ENCODE results near the gene ITPR3.

ITPR3 gene

DNA sequence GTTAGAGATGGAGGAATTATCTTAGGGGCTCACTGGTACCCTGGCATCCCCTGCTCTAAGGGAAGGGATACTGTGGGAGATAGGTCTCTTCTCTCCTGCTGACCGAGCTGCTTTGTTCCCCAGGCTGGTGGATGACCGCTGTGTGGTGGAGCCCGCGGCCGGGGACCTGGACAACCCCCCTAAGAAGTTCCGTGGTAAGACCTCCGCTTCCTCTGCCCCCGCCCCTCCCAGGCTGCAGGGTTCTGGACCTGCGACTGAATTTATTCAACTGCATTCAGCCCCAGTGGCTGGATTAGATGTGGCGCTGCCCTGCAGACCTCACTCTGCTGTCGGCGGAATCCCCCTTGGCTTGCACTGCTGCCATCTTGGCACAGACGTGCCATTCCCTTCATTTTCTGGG, 19.2 kb downstream of the ITPR3 start:
- no peak overlapping the region for H3K9ac ChIP-seq
- TF ChIP-seq Cebpa-rat (IDR thresholded peaks at IDR 0.05) = no peak
- H3K4me3 ChIP-seq = no peak overlapping the region
- H3K9me3 ChIP-seq (replicated peaks in 1 of 11) = no peaks in the 10 kb centered on the region
- peaks cover 0 to 62% (median 11%) of the 10 kb centered on the region in 11 experiments; a peak in 13 of 22 replicates for H4K20me1 ChIP-seq
- no peak overlapping the region for H3K4me2 ChIP-seq
- H3K36me3 ChIP-seq = peaks cover 0 to 39% (median 21%) of the 10 kb centered on the region in 11 experiments; a peak in 15 of 22 replicates
- H3K27ac ChIP-seq = no peak overlapping the region
- peaks cover 0 to 27% (median 14%) of the 10 kb centered on the region in 10 experiments; a peak in 14 of 20 replicates for H3K4me1 ChIP-seq
- H3K27me3 ChIP-seq = no peaks in the 10 kb centered on the region

DNA sequence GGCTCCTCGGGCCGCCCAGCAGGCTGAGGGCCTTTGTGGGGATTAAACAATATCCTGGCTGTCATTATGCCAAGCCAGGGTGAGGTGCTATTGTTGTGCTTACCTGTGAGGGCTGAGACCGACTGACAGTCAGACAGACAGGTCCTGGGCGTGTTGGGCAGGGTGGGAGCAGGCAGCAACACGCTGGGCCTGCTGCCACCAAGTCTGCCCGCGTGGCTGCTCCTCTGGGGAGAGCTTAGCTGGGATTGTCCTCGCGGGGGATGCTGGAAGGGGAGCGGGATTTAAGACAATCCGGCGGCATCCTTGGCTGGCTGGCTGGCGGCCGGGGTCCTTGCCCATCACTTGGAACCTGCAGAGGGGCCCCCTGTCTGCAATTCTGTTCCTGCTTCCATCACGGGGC, 20.0 kb downstream of the ITPR3 start:
- no peak overlapping the region for H3K9ac ChIP-seq
- no peak overlapping the region for H3K4me2 ChIP-seq
- no peaks in the 10 kb centered on the region for H3K27me3 ChIP-seq
- H3K4me1 ChIP-seq = peaks cover 0 to 27% (median 14%) of the 10 kb centered on the region in 10 experiments; a peak in 14 of 20 replicates
- peaks cover 0 to 45% (median 21%) of the 10 kb centered on the region in 11 experiments; a peak in 15 of 22 replicates for H3K36me3 ChIP-seq
- no peak overlapping the region for H3K4me3 ChIP-seq
- peaks cover 0 to 57% (median 8%) of the 10 kb centered on the region in 11 experiments; a peak in 11 of 22 replicates for H4K20me1 ChIP-seq
- H3K9me3 ChIP-seq (replicated peaks in 1 of 11) = no peaks in the 10 kb centered on the region
- TF ChIP-seq Cebpa-rat (IDR thresholded peaks at IDR 0.05) = no peak
- H3K27ac ChIP-seq = no peak overlapping the region

DNA sequence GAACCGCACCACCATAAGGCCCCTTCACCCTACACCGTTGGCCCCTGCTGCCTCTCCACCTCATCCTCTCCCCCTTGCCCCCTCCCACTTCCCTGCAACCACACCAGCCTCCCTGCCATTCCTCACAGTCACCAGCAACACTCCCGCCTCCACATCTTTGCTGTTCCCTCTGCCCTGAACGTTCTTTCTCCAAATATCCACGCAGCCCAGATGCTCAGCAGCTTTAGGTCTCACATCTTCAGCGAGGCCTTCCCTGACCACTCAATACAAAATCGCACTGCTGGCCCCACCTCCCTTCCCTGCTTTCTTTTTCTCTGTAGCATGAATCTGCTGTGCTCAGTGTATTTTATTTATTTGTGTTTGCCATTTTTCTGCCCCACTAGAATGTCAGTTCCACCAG, 20.5 kb downstream of the ITPR3 start:
- peaks cover 0 to 53% (median 5%) of the 10 kb centered on the region in 11 experiments; a peak in 11 of 22 replicates for H4K20me1 ChIP-seq
- no peak overlapping the region for H3K9ac ChIP-seq
- H3K27me3 ChIP-seq = no peaks in the 10 kb centered on the region
- no peaks in the 10 kb centered on the region for H3K9me3 ChIP-seq (replicated peaks in 1 of 11)
- no peak overlapping the region for H3K4me3 ChIP-seq
- peaks cover 0 to 45% (median 21%) of the 10 kb centered on the region in 11 experiments; a peak in 15 of 22 replicates for H3K36me3 ChIP-seq
- no peak for TF ChIP-seq Cebpa-rat (IDR thresholded peaks at IDR 0.05)
- no peak overlapping the region for H3K27ac ChIP-seq
- peaks cover 0 to 24% (median 13%) of the 10 kb centered on the region in 10 experiments; a peak in 14 of 20 replicates for H3K4me1 ChIP-seq
- H3K4me2 ChIP-seq = no peak overlapping the region

DNA sequence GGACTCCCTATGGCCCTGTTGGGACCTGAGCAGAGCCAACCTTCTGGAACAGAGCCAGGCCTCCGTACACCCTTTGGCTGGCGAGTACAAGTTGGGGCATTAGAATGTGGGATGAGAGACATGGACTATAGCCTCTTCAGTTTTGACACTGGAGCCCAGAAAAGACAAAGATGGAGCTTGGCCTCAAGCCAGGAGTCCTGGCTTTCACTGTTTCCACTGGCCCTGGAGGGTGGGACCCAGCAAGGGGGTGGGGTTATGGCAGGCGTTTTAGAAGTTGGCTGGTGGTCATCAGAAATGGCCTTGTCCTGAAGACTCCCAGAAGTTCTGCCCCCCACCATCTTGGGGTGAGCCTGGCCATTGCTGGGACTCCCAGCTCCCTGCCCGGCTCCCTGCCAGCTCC, 21.8 kb downstream of the ITPR3 start:
- Histone ChIP-seq H3K36me3 (peaks cover 0 to 55% (median 29%) of the 10 kb centered on the region in 11 experiments; a peak in 16 of 22 replicates), H3K9ac (no peak overlapping the region), H4K20me1 (peaks cover 0 to 40% (median 6%) of the 10 kb centered on the region in 11 experiments; a peak in 9 of 22 replicates), H3K4me3 (no peak overlapping the region), H3K27me3 (no peaks in the 10 kb centered on the region), H3K4me2 (no peak overlapping the region), H3K27ac (no peak overlapping the region), H3K4me1 (peaks cover 0 to 14% (median 5%) of the 10 kb centered on the region in 10 experiments; a peak in 14 of 20 replicates), H3K9me3 (replicated peaks in 1 of 11) (no peaks in the 10 kb centered on the region)
- TF ChIP-seq Cebpa-rat (IDR thresholded peaks at IDR 0.05) = no peak

DNA sequence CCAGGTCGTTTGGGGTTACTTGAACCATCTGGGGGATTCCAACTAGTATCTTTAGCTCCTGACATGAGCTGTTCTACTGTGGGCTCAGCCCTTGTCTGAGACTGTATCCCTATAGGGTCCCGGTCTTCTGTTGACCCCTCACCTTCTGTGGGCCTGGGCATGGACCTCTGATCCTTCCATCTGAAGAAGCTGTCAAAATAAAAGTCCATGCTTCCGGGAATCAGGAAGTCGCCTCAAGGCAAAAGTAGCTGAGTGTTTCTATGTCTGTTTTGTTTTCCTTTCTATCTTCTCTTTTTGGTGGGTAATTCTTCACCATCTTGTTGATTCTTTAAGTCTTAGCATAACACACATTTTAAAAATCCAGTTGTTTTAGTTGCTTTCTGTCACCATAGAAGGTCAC, 30.3 kb downstream of the ITPR3 start:
- no peak overlapping the region for H3K4me3 ChIP-seq
- no peaks in the 10 kb centered on the region for H3K9me3 ChIP-seq (replicated peaks in 1 of 11)
- H3K27ac ChIP-seq = 0 out of 22 replicates have a peak overlapping the region, but pooled peaks of 1 of the 11 experiments have one; percentile 17
- TF ChIP-seq Cebpa-rat (IDR thresholded peaks at IDR 0.05) = no peak
- peak overlapping the region in 9 of 11 experiments; percentile 11 to 65 (median 34); a peak in 14 of 22 replicates for H3K4me2 ChIP-seq
- H3K36me3 ChIP-seq = peaks cover 0 to 65% (median 42%) of the 10 kb centered on the region in 11 experiments; a peak in 15 of 22 replicates
- peaks cover 0 to 26% (median 0%) of the 10 kb centered on the region in 11 experiments; a peak in 6 of 22 replicates for H4K20me1 ChIP-seq
- H3K9ac ChIP-seq = no peak overlapping the region
- peaks cover 15 to 37% (median 24%) of the 10 kb centered on the region in 10 experiments for H3K4me1 ChIP-seq
- no peaks in the 10 kb centered on the region for H3K27me3 ChIP-seq

DNA sequence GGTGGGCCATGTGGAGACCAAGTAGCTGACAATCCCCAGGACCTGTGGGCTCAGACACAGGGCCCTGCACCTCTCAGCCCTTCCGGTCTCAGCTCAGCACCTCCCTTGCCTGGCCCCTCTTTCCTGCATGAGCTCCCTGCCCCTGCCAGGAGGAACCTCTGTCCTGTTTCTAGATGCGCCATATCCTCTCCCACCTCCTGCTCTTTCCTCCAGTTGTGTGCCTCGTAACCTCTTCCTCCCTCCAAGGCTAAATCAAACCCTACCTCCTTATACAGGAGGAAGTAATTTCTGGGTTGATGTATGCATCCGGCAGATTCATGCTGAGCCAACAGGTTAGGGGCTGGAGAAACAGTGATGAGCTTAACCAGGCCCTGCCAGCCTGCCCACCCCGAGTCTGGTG, 30.9 kb downstream of the ITPR3 start:
- Histone ChIP-seq H3K4me3 (no peak overlapping the region), H3K4me1 (peaks cover 15 to 37% (median 24%) of the 10 kb centered on the region in 10 experiments), H4K20me1 (peaks cover 0 to 26% (median 0%) of the 10 kb centered on the region in 11 experiments; a peak in 6 of 22 replicates), H3K36me3 (peaks cover 0 to 68% (median 45%) of the 10 kb centered on the region in 11 experiments; a peak in 15 of 22 replicates), H3K27me3 (no peaks in the 10 kb centered on the region), H3K9me3 (replicated peaks in 1 of 11) (no peaks in the 10 kb centered on the region), H3K27ac (peak overlapping the region in 2 of 11 experiments; percentile 17 to 48; a peak in 2 of 22 replicates), H3K9ac (no peak overlapping the region), H3K4me2 (peak overlapping the region; percentile 11 to 65 (median 33); a peak in 18 of 22 replicates)
- TF ChIP-seq Cebpa-rat (IDR thresholded peaks at IDR 0.05) = no peak

DNA sequence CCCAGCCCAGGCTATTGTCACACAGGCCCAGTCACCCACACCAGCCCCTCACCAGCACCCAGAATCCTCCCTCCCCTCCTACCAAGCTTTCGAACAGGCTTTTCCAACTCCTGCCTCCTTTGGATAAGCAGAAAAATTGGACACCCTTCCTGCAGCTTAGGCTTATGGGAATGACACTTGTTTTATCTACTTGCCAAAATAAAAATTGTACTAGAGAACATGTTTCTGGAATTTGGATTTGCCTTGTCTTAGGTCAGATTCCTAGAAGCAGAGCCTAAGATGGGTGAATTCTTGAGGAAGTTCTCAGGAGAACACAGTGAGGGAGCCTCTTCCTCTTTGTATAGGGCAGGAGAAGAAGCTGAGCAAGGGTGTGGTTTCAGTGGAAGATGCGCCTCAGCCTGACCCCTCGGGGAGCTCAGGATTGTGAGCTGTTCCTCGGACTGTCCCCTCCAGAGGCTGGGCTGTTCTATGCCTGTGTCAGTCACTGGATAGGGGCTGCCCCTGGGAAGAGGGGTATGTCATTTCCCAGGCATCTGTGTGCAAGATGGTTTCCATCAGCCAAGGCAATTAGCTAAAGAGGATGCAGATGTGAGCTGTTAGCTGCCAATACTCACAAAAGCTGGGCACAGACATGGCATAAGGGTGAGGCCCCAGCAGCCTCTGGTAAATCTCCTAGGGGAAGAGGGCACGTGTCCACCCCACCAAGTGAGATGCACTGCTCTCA, 33.9 kb downstream of the ITPR3 start:
- H3K4me3 ChIP-seq = no peak overlapping the region
- no peak for TF ChIP-seq Cebpa-rat (IDR thresholded peaks at IDR 0.05)
- H3K9ac ChIP-seq = no peak overlapping the region
- no peaks in the 10 kb centered on the region for H3K9me3 ChIP-seq (replicated peaks in 1 of 11)
- peak overlapping the region in 5 of 11 experiments; percentile 36 to 56 (median 40); a peak in 10 of 22 replicates for H3K4me2 ChIP-seq
- H3K27ac ChIP-seq = peak overlapping the region in 1 of 11 experiments; percentile 36; a peak in 1 of 22 replicates
- H3K36me3 ChIP-seq = peaks cover 0 to 64% (median 40%) of the 10 kb centered on the region in 11 experiments; a peak in 15 of 22 replicates
- peaks cover 15 to 37% (median 24%) of the 10 kb centered on the region in 10 experiments for H3K4me1 ChIP-seq
- H4K20me1 ChIP-seq = peaks cover 0 to 25% (median 0%) of the 10 kb centered on the region in 11 experiments; a peak in 5 of 22 replicates
- H3K27me3 ChIP-seq = no peaks in the 10 kb centered on the region

- peaks cover 12 to 31% (median 21%) of the 10 kb centered on the region in 10 experiments for H3K4me1 ChIP-seq
- H3K27ac ChIP-seq = no peak overlapping the region
- H3K9ac ChIP-seq = no peak overlapping the region
- H4K20me1 ChIP-seq = peaks cover 0 to 19% (median 0%) of the 10 kb centered on the region in 11 experiments; a peak in 6 of 22 replicates
- no peaks in the 10 kb centered on the region for H3K9me3 ChIP-seq (replicated peaks in 1 of 11)
- TF ChIP-seq Cebpa-rat (IDR thresholded peaks at IDR 0.05) = no peak
- no peaks in the 10 kb centered on the region for H3K27me3 ChIP-seq
- peaks cover 0 to 64% (median 39%) of the 10 kb centered on the region in 11 experiments; a peak in 15 of 22 replicates for H3K36me3 ChIP-seq
- H3K4me2 ChIP-seq = no peak overlapping the region
- H3K4me3 ChIP-seq = no peak overlapping the region
These were observed 35.7 kb downstream of the ITPR3 start for GRCh38 chr6:33656844-33657243.

Measured in BLaER1 treated with 17β-estradiol and CSF1 and Interleukin-3, amounts not matched to agents 10 nM and 100 nM (cell line).